ENCODE results near the gene SPTBN5. TPM values are rescaled to one million over a fixed set of nuclear protein-coding genes. Genes with fewer than 3 reads are reported as not detected.

Gene SPTBN5
- total and polyA plus RNA-seq, 10 of the 15 experiments (the other 5 are each of a cell fraction or from before 2014, with no cell fraction given): under 0.01 to 0.18 (median 0.04) TPM; not detected in 4

- POLR2A ChIA-PET: no interaction called here
- H3K79me2 ChIP-seq (ENCODE audit: control insufficient read depth, insufficient read depth, low read length): no peaks in the 10 kb centered on the region
- H3K9me3 ChIP-seq (replicated peaks; ENCODE audit: control insufficient read depth, insufficient read depth, low read length): no peaks in the 10 kb centered on the region
- CTCF ChIA-PET: interaction anchor here (0.7 kb wide), 1 partner anchor 61 kb away, joined by 3 read pairs; no protein-coding TSS in a partner anchor
- no peak overlapping the region for H3K4me3 ChIP-seq
- no peak overlapping the region for H3K27ac ChIP-seq (ENCODE audit: control insufficient read depth, insufficient read depth)
- SMC1A ChIA-PET (ENCODE audit: uncharacterized antibody, unreplicated experiment): interaction anchor here (1.0 kb wide), 1 partner anchor 15 kb away, joined by 3 read pairs; the partner anchor contains the start of gene JMJD7
- in situ Hi-C loops (cut with MboI): no loop called here
- BruUV-seq (replicated peaks): no TSS peak
- TF ChIP-seq CEBPB (IDR thresholded peaks at IDR 0.05; ENCODE audit: borderline replicate concordance in 1 of 2, low read depth in 2 of 2, low read length in 2 of 2): no peak
- TF ChIP-seq PAX5 (IDR thresholded peaks at IDR 0.05; ENCODE audit: borderline replicate concordance, low read depth, low read length): no peak
- no peak for TF ChIP-seq RB1 (IDR thresholded peaks at IDR 0.05; ENCODE audit: borderline replicate concordance)
- no peak for TF ChIP-seq EP300 (IDR thresholded peaks at IDR 0.05; ENCODE audit: borderline replicate concordance in 1 of 2, control insufficient read depth in 1 of 2, low read depth in 2 of 2, low read length in 2 of 2)
- RAD21 ChIA-PET (ENCODE audit: unreplicated experiment): interaction anchor here (0.9 kb wide), 1 partner anchor 70 kb away, joined by 4 read pairs; no protein-coding TSS in a partner anchor
- ATAC-seq: no peak
- intact Hi-C loops (cut with micrococcal nuclease; ENCODE audit: unreplicated experiment): no loop called here
- no peaks in the 10 kb centered on the region for H3K4me1 ChIP-seq (ENCODE audit: control insufficient read depth, insufficient read depth, low read length)
- H4K20me1 ChIP-seq (ENCODE audit: control insufficient read depth, insufficient read depth): no peaks in the 10 kb centered on the region
- no peaks in the 10 kb centered on the region; a peak in 1 of 4 replicates for H3K36me3 ChIP-seq (ENCODE audit: control insufficient read depth in 2 of 2, insufficient read depth in 2 of 2, low read length in 1 of 2)
- no peaks in the 10 kb centered on the region for H3K27me3 ChIP-seq (replicated peaks in 1 of 2; ENCODE audit: control insufficient read depth in 2 of 2, insufficient read depth in 2 of 2, low read length in 1 of 2)
- no peak for DNase-seq (ENCODE audit: low read depth, low spot score)
- no peak overlapping the region for H2AFZ ChIP-seq (ENCODE audit: control insufficient read depth, low read depth, low read length)
- no peak for FAIRE-seq
- no peak overlapping the region for H3K4me2 ChIP-seq (ENCODE audit: control insufficient read depth, insufficient read depth)
- 60% methylated on average over 10 of the region's 10 CpGs for WGBS (ENCODE audit: insufficient coverage, insufficient replicate concordance, low lambda C conversion rate, missing lambda C conversion rate)
- no peak overlapping the region for H3K9ac ChIP-seq (ENCODE audit: control insufficient read depth, insufficient read depth, low read length)
These were observed 50.3 kb downstream of the SPTBN5 start for GRCh38 chr15:41843571-41843970.

GRCh38 chr15:41842229-41842628, 51.6 kb downstream of the SPTBN5 start:
- DNase-seq (ENCODE audit: low read depth, low spot score): no peak
- Histone ChIP-seq H3K27me3 (replicated peaks in 1 of 2; ENCODE audit: control insufficient read depth in 2 of 2, insufficient read depth in 2 of 2, low read length in 1 of 2) (no peaks in the 10 kb centered on the region), H3K4me1 (ENCODE audit: control insufficient read depth, insufficient read depth, low read length) (no peaks in the 10 kb centered on the region), H3K79me2 (ENCODE audit: control insufficient read depth, insufficient read depth, low read length) (no peaks in the 10 kb centered on the region), H3K4me3 (no peak overlapping the region), H2AFZ (ENCODE audit: control insufficient read depth, low read depth, low read length) (no peak overlapping the region), H4K20me1 (ENCODE audit: control insufficient read depth, insufficient read depth) (no peaks in the 10 kb centered on the region), H3K9ac (ENCODE audit: control insufficient read depth, insufficient read depth, low read length) (no peak overlapping the region), H3K9me3 (replicated peaks; ENCODE audit: control insufficient read depth, insufficient read depth, low read length) (no peaks in the 10 kb centered on the region), H3K27ac (ENCODE audit: control insufficient read depth, insufficient read depth) (no peak overlapping the region), H3K36me3 (ENCODE audit: control insufficient read depth in 2 of 2, insufficient read depth in 2 of 2, low read length in 1 of 2) (no peaks in the 10 kb centered on the region), H3K4me2 (ENCODE audit: control insufficient read depth, insufficient read depth) (no peak overlapping the region)
- ChIA-PET RAD21 (ENCODE audit: unreplicated experiment) (no interaction called here), SMC1A (ENCODE audit: uncharacterized antibody, unreplicated experiment) (no interaction called here), CTCF (no interaction called here), POLR2A (no interaction called here)
- ATAC-seq: no peak
- in situ Hi-C loops (cut with MboI) (no loop called here), intact Hi-C loops (cut with micrococcal nuclease; ENCODE audit: unreplicated experiment) (no loop called here)
- BruUV-seq (replicated peaks): no TSS peak
- FAIRE-seq: no peak
- 69% methylated on average over 12 of the region's 12 CpGs for WGBS (ENCODE audit: insufficient coverage, insufficient replicate concordance, low lambda C conversion rate, missing lambda C conversion rate)
- TF ChIP-seq BCL3 (IDR thresholded peaks at IDR 0.05; ENCODE audit: borderline replicate concordance, insufficient read depth, low read depth, low read length, poor library complexity, severe bottlenecking): no peak
- TF ChIP-seq IRF5 (IDR thresholded peaks at IDR 0.05; ENCODE audit: borderline replicate concordance): no peak
- no peak for TF ChIP-seq RUNX3 (IDR thresholded peaks at IDR 0.05; ENCODE audit: low read length)
- no peak for TF ChIP-seq PRDM15 (CRISPR knock-in tag; IDR thresholded peaks at IDR 0.05)
- TF ChIP-seq CREB1 (IDR thresholded peaks at IDR 0.05; ENCODE audit: low read depth): no peak
- no peak for TF ChIP-seq BCL11A (IDR thresholded peaks at IDR 0.05; ENCODE audit: low read depth, low read length)
- no peak for TF ChIP-seq IKZF2 (IDR thresholded peaks at IDR 0.05)
- no peak for TF ChIP-seq YBX1 (IDR thresholded peaks at IDR 0.05)

All from GM12878 (cell line).